ENCODE measurements around the gene EPM2A. TPM values are rescaled to one million over a fixed set of nuclear protein-coding genes. Genes with fewer than 3 reads are reported as not detected.

The EPM2A gene
- total and polyA plus RNA-seq, 2 donors (not counting 3 experiments of a cell fraction or from before 2014, with no cell fraction given): 3.1 to 4.8 TPM

GRCh38 chr6:145755682-145756081, 20.4 kb upstream of the EPM2A start:
- H3K27me3 ChIP-seq (ENCODE audit: control insufficient read depth in 2 of 2, insufficient read depth in 2 of 2, low read length in 2 of 2): no peaks in the 10 kb centered on the region
- no peaks in the 10 kb centered on the region for H4K20me1 ChIP-seq (replicated peaks; ENCODE audit: control insufficient read depth, extremely low read depth, insufficient read depth, low read length)
- no peak overlapping the region for H3K4me3 ChIP-seq (replicated peaks in 1 of 3; ENCODE audit: insufficient read depth in 1 of 3, low read depth in 1 of 3, low read length in 3 of 3)
- H3K27ac ChIP-seq (ENCODE audit: insufficient read depth, low read depth, low read length): no peak overlapping the region
- intact Hi-C loops (cut with micrococcal nuclease) (no loop called here), dilution Hi-C loops (cut with MboI; ENCODE audit: extremely low pct_ligation_motif_present, low sequenced_read_pairs) (no loop called here)
- H3K9me3 ChIP-seq (replicated peaks; ENCODE audit: control insufficient read depth, insufficient read depth, low read length): no peaks in the 10 kb centered on the region
- TF ChIP-seq MAX (IDR thresholded peaks at IDR 0.05; ENCODE audit: insufficient read depth, insufficient read length) (no peak), FOS (IDR thresholded peaks at IDR 0.05; ENCODE audit: borderline replicate concordance, insufficient read depth, low read length) (no peak), POLR2AphosphoS5 (IDR thresholded peaks at IDR 0.05; ENCODE audit: insufficient read depth, low read depth, low read length) (no peak), GATA2 (IDR thresholded peaks at IDR 0.05; ENCODE audit: insufficient read depth, insufficient read length, low read depth, low read length) (no peak), POLR2A (IDR thresholded peaks at IDR 0.05; ENCODE audit: low read depth, low read length) (no peak), MYC (IDR thresholded peaks at IDR 0.05; ENCODE audit: low read depth, low read length) (no peak), CTCF (IDR thresholded peaks at IDR 0.05; ENCODE audit: extremely low read depth in 1 of 2, insufficient read depth in 1 of 2, low read depth in 1 of 2, low read length in 2 of 2) (no peak)
- H3K79me2 ChIP-seq (ENCODE audit: control insufficient read depth, insufficient read depth, low read length): no peaks in the 10 kb centered on the region
- no TSS peak for BruUV-seq (replicated peaks)
- ChIA-PET CTCF (no interaction called here), POLR2A (no interaction called here)
- H3K9me1 ChIP-seq (replicated peaks; ENCODE audit: control insufficient read depth, extremely low read depth, insufficient read depth, low read length): no peaks in the 10 kb centered on the region
- no peak overlapping the region for H3K9ac ChIP-seq (replicated peaks; ENCODE audit: extremely low read depth, insufficient read depth, low read length)
- H3K4me1 ChIP-seq (ENCODE audit: control insufficient read depth, extremely low read depth, insufficient read depth, low read length): no peaks in the 10 kb centered on the region
- no peaks in the 10 kb centered on the region for H3K36me3 ChIP-seq (ENCODE audit: control insufficient read depth in 2 of 2, extremely low read depth in 1 of 2, insufficient read depth in 2 of 2, low read length in 2 of 2)
- H2AFZ ChIP-seq (ENCODE audit: low read depth, low read length): no peak overlapping the region
- no peak overlapping the region for H3K4me2 ChIP-seq (ENCODE audit: insufficient read depth, low read length)
- no peak for FAIRE-seq
- no peak for DNase-seq (ENCODE audit: low read depth, low spot score)
